ENCODE measurements around the gene LITAF.

LITAF gene

GRCh38 chr16:11610580-11610979, 23.9 kb upstream of the LITAF start:
- Histone ChIP-seq H3K4me1 (ENCODE audit: insufficient read depth, low read length, poor library complexity, severe bottlenecking) (no peaks in the 10 kb centered on the region), H3F3A (ENCODE audit: low read depth) (no peaks in the 10 kb centered on the region), H3K79me2 (ENCODE audit: insufficient read depth, low read length) (no peaks in the 10 kb centered on the region), H2AFZ (ENCODE audit: low read length) (no peak overlapping the region), H3K4me2 (ENCODE audit: low read depth, low read length, poor library complexity, severe bottlenecking) (no peak overlapping the region), H3K4me3 (ENCODE audit: low read length, poor library complexity, severe bottlenecking) (no peak overlapping the region), H3K9ac (ENCODE audit: low read depth, low read length, poor library complexity, severe bottlenecking) (no peak overlapping the region), H3K9me2 (replicated peaks; ENCODE audit: low read depth, low read length) (no peaks in the 10 kb centered on the region), H3K27me3 (ENCODE audit: insufficient read depth, low read length, poor library complexity, severe bottlenecking) (no peaks in the 10 kb centered on the region), H4K20me1 (ENCODE audit: insufficient read depth, low read length, poor library complexity, severe bottlenecking) (no peaks in the 10 kb centered on the region), H3K9me3 (ENCODE audit: insufficient read depth, low read depth, low read length) (no peaks in the 10 kb centered on the region), H3K36me3 (ENCODE audit: insufficient read depth, low read length) (no peaks in the 10 kb centered on the region)
- no peak for TF ChIP-seq EZH2phosphoT487 (IDR thresholded peaks at IDR 0.05; ENCODE audit: borderline replicate concordance)
- TF ChIP-seq CTCF (conservative IDR thresholded peaks at IDR 0.05; ENCODE audit: low read length) = no peak

- Histone ChIP-seq H3K79me2 (ENCODE audit: insufficient read depth, low read length) (no peaks in the 10 kb centered on the region), H3K9ac (ENCODE audit: low read depth, low read length, poor library complexity, severe bottlenecking) (no peak overlapping the region), H2AFZ (ENCODE audit: low read length) (no peak overlapping the region), H3K4me3 (ENCODE audit: low read length, poor library complexity, severe bottlenecking) (no peak overlapping the region), H3K27me3 (ENCODE audit: insufficient read depth, low read length, poor library complexity, severe bottlenecking) (no peaks in the 10 kb centered on the region), H3K36me3 (ENCODE audit: insufficient read depth, low read length) (no peaks in the 10 kb centered on the region), H3K9me2 (replicated peaks; ENCODE audit: low read depth, low read length) (no peaks in the 10 kb centered on the region), H4K20me1 (ENCODE audit: insufficient read depth, low read length, poor library complexity, severe bottlenecking) (no peaks in the 10 kb centered on the region), H3F3A (ENCODE audit: low read depth) (no peaks in the 10 kb centered on the region), H3K4me1 (ENCODE audit: insufficient read depth, low read length, poor library complexity, severe bottlenecking) (no peaks in the 10 kb centered on the region), H3K9me3 (ENCODE audit: insufficient read depth, low read depth, low read length) (no peaks in the 10 kb centered on the region), H3K4me2 (ENCODE audit: low read depth, low read length, poor library complexity, severe bottlenecking) (no peak overlapping the region)
- no peak for TF ChIP-seq CTCF (conservative IDR thresholded peaks at IDR 0.05; ENCODE audit: low read length)
- no peak for TF ChIP-seq EZH2phosphoT487 (IDR thresholded peaks at IDR 0.05; ENCODE audit: borderline replicate concordance)
Observed at GRCh38 chr16:11610121-11610505, 23.4 kb upstream of the LITAF start.

- no peak overlapping the region for H3K9ac ChIP-seq (ENCODE audit: low read depth, low read length, poor library complexity, severe bottlenecking)
- no peaks in the 10 kb centered on the region for H3K79me2 ChIP-seq (ENCODE audit: insufficient read depth, low read length)
- no peak overlapping the region for H3K4me2 ChIP-seq (ENCODE audit: low read depth, low read length, poor library complexity, severe bottlenecking)
Observed at GRCh38 chr16:11609474-11610120, 22.9 kb upstream of the LITAF start.

More at GRCh38 chr16:11609474-11610120, 22.9 kb upstream of the LITAF start:
- Histone ChIP-seq H3K27me3 (ENCODE audit: insufficient read depth, low read length, poor library complexity, severe bottlenecking) (no peaks in the 10 kb centered on the region), H3K9me3 (ENCODE audit: insufficient read depth, low read depth, low read length) (no peaks in the 10 kb centered on the region), H4K20me1 (ENCODE audit: insufficient read depth, low read length, poor library complexity, severe bottlenecking) (no peaks in the 10 kb centered on the region), H3F3A (ENCODE audit: low read depth) (no peaks in the 10 kb centered on the region), H3K4me3 (ENCODE audit: low read length, poor library complexity, severe bottlenecking) (no peak overlapping the region), H3K36me3 (ENCODE audit: insufficient read depth, low read length) (no peaks in the 10 kb centered on the region), H3K9me2 (replicated peaks; ENCODE audit: low read depth, low read length) (no peaks in the 10 kb centered on the region), H3K4me1 (ENCODE audit: insufficient read depth, low read length, poor library complexity, severe bottlenecking) (no peaks in the 10 kb centered on the region), H2AFZ (ENCODE audit: low read length) (no peak overlapping the region)
- TF ChIP-seq CTCF (conservative IDR thresholded peaks at IDR 0.05; ENCODE audit: low read length) (no peak), EZH2phosphoT487 (IDR thresholded peaks at IDR 0.05; ENCODE audit: borderline replicate concordance) (no peak)

Data from Loucy (cell line).